ENCODE data around the gene ZNF853.

ZNF853 gene

DNA sequence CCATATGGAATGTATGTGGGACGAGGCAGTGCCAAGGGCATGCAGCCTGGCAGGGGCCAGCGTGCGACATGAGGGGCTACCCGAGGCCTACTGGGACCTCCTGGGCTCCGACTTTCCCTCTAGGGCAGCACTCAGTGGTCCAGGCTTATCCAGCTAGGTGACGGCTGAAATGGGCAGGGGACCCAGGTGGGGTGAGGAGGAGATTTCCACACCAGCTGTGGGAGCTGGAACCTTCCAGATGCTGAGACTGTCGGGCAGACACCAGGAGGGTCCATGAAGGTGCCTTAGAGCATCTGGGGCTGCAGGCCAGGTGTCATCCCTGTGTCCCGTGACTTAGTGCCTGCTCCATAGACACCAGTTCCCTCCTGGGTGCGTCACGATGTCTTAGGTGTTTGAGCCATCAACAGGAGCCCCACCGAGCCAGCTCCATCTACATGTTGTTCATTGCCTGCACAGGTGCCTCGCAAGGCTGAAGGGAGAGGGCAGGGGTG is 35.2 kb downstream of the ZNF853 start:
- TF ChIP-seq CTCF (IDR thresholded peaks at IDR 0.05; ENCODE audit: extremely low read depth, missing control alignments): no peak
- DNase-seq (ENCODE audit: low spot score): no peak

GRCh38 chr7:6651851-6652445 is 36.5 kb downstream of the ZNF853 start:
- no peak for DNase-seq (ENCODE audit: low spot score)
- TF ChIP-seq CTCF (IDR thresholded peaks at IDR 0.05; ENCODE audit: extremely low read depth, missing control alignments): no peak

DNA sequence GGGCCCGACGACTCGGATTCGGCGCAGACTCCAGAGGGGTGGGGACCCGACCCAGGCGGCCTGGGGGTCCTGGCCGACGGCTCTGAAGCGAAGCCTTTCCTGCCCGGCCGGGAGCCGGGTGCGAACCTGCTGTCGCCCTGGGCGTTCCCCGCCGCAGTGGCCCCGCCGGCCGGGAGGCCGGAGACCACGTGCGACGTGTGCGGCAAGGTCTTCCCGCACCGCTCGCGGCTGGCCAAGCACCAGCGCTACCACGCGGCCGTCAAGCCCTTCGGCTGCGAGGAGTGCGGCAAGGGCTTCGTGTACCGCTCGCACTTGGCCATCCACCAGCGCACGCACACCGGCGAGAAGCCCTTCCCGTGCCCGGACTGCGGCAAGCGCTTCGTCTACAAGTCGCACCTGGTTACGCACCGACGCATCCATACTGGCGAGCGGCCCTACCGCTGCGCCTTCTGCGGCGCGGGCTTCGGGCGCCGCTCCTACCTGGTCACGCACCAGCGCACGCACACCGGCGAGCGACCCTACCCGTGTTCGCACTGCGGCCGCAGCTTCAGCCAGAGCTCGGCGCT is 37.1 kb downstream of the ZNF853 start:
- no peak for TF ChIP-seq CTCF (IDR thresholded peaks at IDR 0.05; ENCODE audit: extremely low read depth, missing control alignments)
- no peak for DNase-seq (ENCODE audit: low spot score)

GRCh38 chr7:6653071-6654003 is 37.9 kb downstream of the ZNF853 start:
- no peak for TF ChIP-seq CTCF (IDR thresholded peaks at IDR 0.05; ENCODE audit: extremely low read depth, missing control alignments)
- DNase-seq (ENCODE audit: low spot score): no peak

- no peak for TF ChIP-seq CTCF (IDR thresholded peaks at IDR 0.05; ENCODE audit: extremely low read depth, missing control alignments)
- DNase-seq (ENCODE audit: low spot score): no peak
Observed at GRCh38 chr7:6654113-6654841, 38.9 kb downstream of the ZNF853 start.

- TF ChIP-seq CTCF (IDR thresholded peaks at IDR 0.05; ENCODE audit: extremely low read depth, missing control alignments): no peak
- DNase-seq (ENCODE audit: low spot score): no peak
Observed at GRCh38 chr7:6654842-6655610, 39.6 kb downstream of the ZNF853 start.
